ENCODE data around the gene ERVH48-1. TPM values are rescaled to one million over a fixed set of nuclear protein-coding genes. Genes with fewer than 3 reads are reported as not detected.

Gene ERVH48-1
- total RNA-seq, 1 experiment from 2014 or later: not detected

DNA sequence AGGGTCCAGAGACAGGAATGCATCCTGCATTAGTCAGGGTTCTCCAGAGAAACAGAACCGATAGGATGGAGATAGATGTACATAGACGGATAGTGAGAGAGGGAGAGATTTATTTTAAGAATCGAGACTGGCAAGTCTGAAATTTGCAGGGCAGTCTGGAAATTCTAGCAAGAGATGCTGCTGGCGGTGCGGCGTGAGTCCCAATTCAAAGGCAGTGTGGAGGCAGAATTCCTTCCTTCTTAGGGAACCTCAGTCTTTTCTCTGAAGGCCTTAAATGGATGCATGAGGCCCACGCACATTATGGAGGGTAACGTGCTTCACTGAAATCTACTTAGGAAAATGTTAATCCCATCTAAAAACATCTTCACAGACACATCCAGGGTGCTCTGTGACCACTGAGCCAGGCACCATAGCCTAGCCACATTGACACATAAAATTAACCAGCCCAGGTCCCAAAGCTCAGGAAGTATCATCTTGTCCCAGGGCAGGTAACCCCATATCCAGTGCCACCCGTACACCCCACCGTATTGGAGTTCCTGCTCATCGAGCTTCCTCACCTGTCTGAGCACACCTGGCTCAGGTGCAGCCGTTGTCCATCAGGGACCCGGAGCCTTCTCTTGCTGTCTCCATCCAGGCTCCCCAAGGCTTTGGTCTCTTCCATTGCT, 39.2 kb upstream of the ERVH48-1 start:
- BruUV-seq (replicated peaks): no TSS peak
- H3K4me1 ChIP-seq (replicated peaks; ENCODE audit: insufficient read depth): no peaks in the 10 kb centered on the region
- no peak overlapping the region for H3K4me2 ChIP-seq
- H4K20me1 ChIP-seq (ENCODE audit: insufficient read depth): no peaks in the 10 kb centered on the region
- no peaks in the 10 kb centered on the region for H3K79me2 ChIP-seq (ENCODE audit: low read depth)
- no peaks in the 10 kb centered on the region for H3K9me2 ChIP-seq (ENCODE audit: insufficient read depth)
- no peaks in the 10 kb centered on the region for H3K27me3 ChIP-seq (ENCODE audit: insufficient read depth, low read depth)
- H3K27ac ChIP-seq: no peak overlapping the region
- CTCF ChIA-PET: no interaction called here
- no peaks in the 10 kb centered on the region for H3K9me3 ChIP-seq (ENCODE audit: insufficient read depth, low read depth)
- no peaks in the 10 kb centered on the region for H3F3A ChIP-seq (ENCODE audit: insufficient read depth, low read depth)
- H2AFZ ChIP-seq: no peak overlapping the region
- TF ChIP-seq EZH2 (IDR thresholded peaks at IDR 0.05; ENCODE audit: low read depth): no peak
- TF ChIP-seq, protein P1, sequence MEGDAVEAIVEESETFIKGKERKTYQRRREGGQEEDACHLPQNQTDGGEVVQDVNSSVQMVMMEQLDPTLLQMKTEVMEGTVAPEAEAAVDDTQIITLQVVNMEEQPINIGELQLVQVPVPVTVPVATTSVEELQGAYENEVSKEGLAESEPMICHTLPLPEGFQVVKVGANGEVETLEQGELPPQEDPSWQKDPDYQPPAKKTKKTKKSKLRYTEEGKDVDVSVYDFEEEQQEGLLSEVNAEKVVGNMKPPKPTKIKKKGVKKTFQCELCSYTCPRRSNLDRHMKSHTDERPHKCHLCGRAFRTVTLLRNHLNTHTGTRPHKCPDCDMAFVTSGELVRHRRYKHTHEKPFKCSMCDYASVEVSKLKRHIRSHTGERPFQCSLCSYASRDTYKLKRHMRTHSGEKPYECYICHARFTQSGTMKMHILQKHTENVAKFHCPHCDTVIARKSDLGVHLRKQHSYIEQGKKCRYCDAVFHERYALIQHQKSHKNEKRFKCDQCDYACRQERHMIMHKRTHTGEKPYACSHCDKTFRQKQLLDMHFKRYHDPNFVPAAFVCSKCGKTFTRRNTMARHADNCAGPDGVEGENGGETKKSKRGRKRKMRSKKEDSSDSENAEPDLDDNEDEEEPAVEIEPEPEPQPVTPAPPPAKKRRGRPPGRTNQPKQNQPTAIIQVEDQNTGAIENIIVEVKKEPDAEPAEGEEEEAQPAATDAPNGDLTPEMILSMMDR (conservative IDR thresholded peaks at IDR 0.05): no peak
- no peak overlapping the region for H3K4me3 ChIP-seq
- no peak for DNase-seq
- H3K36me3 ChIP-seq (ENCODE audit: low read depth): no peaks in the 10 kb centered on the region
- POLR2A ChIA-PET (ENCODE audit: unreplicated experiment): no interaction called here
- intact Hi-C loops (cut with micrococcal nuclease; ENCODE audit: unreplicated experiment): no loop called here

DNA sequence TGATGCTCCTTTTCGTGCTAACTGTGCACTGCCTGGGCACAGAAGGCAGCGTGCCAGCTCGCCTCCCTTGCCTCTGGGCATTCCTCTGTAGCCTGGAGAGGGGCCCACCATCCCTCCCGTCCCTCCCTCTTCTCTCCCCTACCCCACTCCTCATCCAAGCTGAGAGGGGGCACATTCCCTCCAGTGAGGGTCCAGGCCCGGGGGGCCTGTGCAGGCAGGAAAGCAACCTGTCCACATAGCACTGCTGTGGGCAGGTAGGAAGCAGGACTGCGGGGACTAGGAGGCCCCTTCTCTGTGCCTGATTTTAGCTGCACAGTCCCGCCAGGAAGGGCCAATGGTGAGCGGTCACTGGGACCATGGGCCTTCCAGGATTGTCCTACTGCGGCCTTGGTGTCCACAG, 38.7 kb upstream of the ERVH48-1 start:
- H3K79me2 ChIP-seq (ENCODE audit: low read depth): no peaks in the 10 kb centered on the region
- H3K4me3 ChIP-seq: no peak overlapping the region
- intact Hi-C loops (cut with micrococcal nuclease; ENCODE audit: unreplicated experiment): no loop called here
- no peaks in the 10 kb centered on the region for H3F3A ChIP-seq (ENCODE audit: insufficient read depth, low read depth)
- no peaks in the 10 kb centered on the region for H3K4me1 ChIP-seq (replicated peaks; ENCODE audit: insufficient read depth)
- no peak overlapping the region for H3K27ac ChIP-seq
- ChIA-PET POLR2A (ENCODE audit: unreplicated experiment) (no interaction called here), CTCF (no interaction called here)
- H3K9me3 ChIP-seq (ENCODE audit: insufficient read depth, low read depth): no peaks in the 10 kb centered on the region
- no peak overlapping the region for H2AFZ ChIP-seq
- DNase-seq: no peak
- H3K4me2 ChIP-seq: no peak overlapping the region
- no TSS peak for BruUV-seq (replicated peaks)
- H3K9me2 ChIP-seq (ENCODE audit: insufficient read depth): no peaks in the 10 kb centered on the region
- TF ChIP-seq, protein P1 (conservative IDR thresholded peaks at IDR 0.05): no peak
- no peak for TF ChIP-seq EZH2 (IDR thresholded peaks at IDR 0.05; ENCODE audit: low read depth)
- H4K20me1 ChIP-seq (ENCODE audit: insufficient read depth): no peaks in the 10 kb centered on the region
- no peaks in the 10 kb centered on the region for H3K27me3 ChIP-seq (ENCODE audit: insufficient read depth, low read depth)
- H3K36me3 ChIP-seq (ENCODE audit: low read depth): no peaks in the 10 kb centered on the region

DNA sequence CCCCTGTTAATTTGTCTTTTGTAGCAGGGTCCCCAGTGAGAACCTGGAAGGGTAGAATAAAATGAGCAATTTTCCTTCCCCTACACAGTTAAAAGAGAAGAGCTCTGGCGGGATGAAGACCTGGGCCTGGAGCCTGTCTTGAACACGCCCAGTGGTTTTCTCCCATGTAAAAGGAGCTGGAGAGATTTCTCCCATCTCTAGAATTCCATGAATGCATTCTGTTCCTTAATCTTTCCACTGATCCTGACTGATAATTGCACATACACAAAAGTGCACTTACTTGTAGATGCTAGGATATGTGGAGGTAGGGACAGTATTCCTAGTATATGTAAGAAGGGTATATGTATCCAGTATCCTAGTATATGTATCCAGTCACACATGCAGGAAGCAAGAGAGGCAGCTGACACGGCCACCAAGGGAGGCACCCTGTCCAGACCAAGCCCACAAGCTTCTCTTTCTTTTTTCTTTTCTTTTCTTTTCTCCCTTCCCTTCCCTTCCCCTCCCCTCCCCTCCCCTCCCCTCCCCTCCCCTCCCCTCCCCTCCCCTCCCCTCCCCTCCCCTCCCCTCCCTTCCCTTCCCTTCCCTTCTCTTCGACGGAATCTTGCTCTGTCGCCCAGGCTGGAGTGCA, 37.1 kb upstream of the ERVH48-1 start:
- Histone ChIP-seq H3K36me3 (ENCODE audit: low read depth) (no peaks in the 10 kb centered on the region), H2AFZ (no peak overlapping the region), H3F3A (ENCODE audit: insufficient read depth, low read depth) (no peaks in the 10 kb centered on the region), H3K27me3 (ENCODE audit: insufficient read depth, low read depth) (no peaks in the 10 kb centered on the region), H3K4me2 (no peak overlapping the region), H3K9me2 (ENCODE audit: insufficient read depth) (no peaks in the 10 kb centered on the region), H4K20me1 (ENCODE audit: insufficient read depth) (no peaks in the 10 kb centered on the region), H3K4me1 (replicated peaks; ENCODE audit: insufficient read depth) (no peaks in the 10 kb centered on the region), H3K4me3 (no peak overlapping the region), H3K9me3 (ENCODE audit: insufficient read depth, low read depth) (no peaks in the 10 kb centered on the region), H3K79me2 (ENCODE audit: low read depth) (no peaks in the 10 kb centered on the region), H3K27ac (no peak overlapping the region)
- intact Hi-C loops (cut with micrococcal nuclease; ENCODE audit: unreplicated experiment): no loop called here
- DNase-seq: no peak
- POLR2A ChIA-PET (ENCODE audit: unreplicated experiment): interaction anchor here (0.5 to 0.7 kb wide), 2 partner anchors 12 to 29 kb away, joined by 7 to 13 read pairs; partner anchors contain the start of gene PKNOX1
- CTCF ChIA-PET: interaction anchor here (0.7 kb wide), 1 partner anchor 552 kb away, joined by 3 read pairs; no protein-coding TSS in a partner anchor
- BruUV-seq (replicated peaks): no TSS peak
- TF ChIP-seq, protein P1 (conservative IDR thresholded peaks at IDR 0.05): no peak
- no peak for TF ChIP-seq EZH2 (IDR thresholded peaks at IDR 0.05; ENCODE audit: low read depth)
